C4-2B (cell line): Measurements from ENCODE around the gene NEK8.

Source experiments
- ZFX ChIP-seq: fragments of 450-650 bp; IDR thresholded peaks from 2 replicates; pipeline ENCODE4 v1.6.1; 2017
- TF ChIP-seq, protein P1 (sequence below): fragments of 450-650 bp; conservative IDR thresholded peaks from 2 replicates; pipeline ENCODE4 v1.5.1; 2017; ENCODE audit warnings: mild to moderate bottlenecking

DNA sequence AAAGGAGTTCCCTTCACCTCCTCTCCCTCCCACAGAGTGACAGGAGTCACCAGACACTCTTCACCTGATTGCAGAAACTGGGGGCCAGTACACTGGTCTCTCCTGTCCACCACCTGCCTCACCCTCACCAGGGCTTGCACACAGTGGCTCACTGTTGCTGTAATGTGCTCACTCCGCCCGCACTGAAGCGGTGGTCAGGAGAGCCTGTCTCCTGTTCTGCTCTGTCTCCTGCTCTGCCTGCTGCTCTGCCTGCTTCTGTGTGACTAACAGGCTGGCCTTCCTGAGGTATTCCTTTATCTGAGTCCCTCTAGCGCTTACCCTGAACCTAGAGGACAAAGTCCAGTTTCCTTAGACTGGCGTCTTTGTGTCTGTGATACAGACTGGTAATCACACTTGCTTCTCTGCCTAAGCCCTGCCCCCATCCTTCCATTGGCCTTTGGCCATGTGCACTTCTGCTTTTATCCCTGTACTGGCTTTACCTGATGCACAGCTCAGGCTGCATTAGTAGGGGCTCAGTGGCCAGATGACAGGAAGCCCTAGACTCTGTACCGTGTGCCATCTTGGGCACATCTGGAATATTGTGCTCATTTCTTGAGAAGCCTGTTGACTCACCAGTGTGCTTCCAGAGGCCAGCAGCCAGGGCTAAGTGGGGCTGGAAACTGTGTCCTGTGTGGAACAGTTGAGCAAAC, 30.2 kb upstream of the NEK8 start:
- TF ChIP-seq, protein P1, sequence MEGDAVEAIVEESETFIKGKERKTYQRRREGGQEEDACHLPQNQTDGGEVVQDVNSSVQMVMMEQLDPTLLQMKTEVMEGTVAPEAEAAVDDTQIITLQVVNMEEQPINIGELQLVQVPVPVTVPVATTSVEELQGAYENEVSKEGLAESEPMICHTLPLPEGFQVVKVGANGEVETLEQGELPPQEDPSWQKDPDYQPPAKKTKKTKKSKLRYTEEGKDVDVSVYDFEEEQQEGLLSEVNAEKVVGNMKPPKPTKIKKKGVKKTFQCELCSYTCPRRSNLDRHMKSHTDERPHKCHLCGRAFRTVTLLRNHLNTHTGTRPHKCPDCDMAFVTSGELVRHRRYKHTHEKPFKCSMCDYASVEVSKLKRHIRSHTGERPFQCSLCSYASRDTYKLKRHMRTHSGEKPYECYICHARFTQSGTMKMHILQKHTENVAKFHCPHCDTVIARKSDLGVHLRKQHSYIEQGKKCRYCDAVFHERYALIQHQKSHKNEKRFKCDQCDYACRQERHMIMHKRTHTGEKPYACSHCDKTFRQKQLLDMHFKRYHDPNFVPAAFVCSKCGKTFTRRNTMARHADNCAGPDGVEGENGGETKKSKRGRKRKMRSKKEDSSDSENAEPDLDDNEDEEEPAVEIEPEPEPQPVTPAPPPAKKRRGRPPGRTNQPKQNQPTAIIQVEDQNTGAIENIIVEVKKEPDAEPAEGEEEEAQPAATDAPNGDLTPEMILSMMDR, result no peak
- no peak for TF ChIP-seq ZFX
